Cardiac muscle cell (in vitro differentiated cells and primary cell): ENCODE results near the gene ZNF787. TPM values are rescaled to one million over a fixed set of nuclear protein-coding genes. Genes with fewer than 3 reads are reported as not detected.
A peak's percentile ranks its signal among the peaks of the same experiment; 100 is the strongest.

Source experiments
- DNase-seq, 2 donors: peaks; one replicate each; pipeline versions ENCODE4 v3.0.0 to v3.0.0-alpha.2; 2010 to 2017; ENCODE audit warnings: low read depth in 1 of 2, low spot score in 1 of 2
- H3K27ac ChIP-seq: fragments of 200-600 bp; sonication (generic); 2 replicates; pipeline ENCODE4 v1.5.1; 2016
- H3K27me3 ChIP-seq: fragments of 200-600 bp; sonication (generic); 2 replicates; pipeline ENCODE4 v1.6.0; 2016; ENCODE audit warnings: control low read depth
- H3K36me3 ChIP-seq: fragments of 200-600 bp; sonication (generic); 2 replicates; pipeline ENCODE4 v1.5.1; 2016; ENCODE audit warnings: control low read depth
- H3K4me1 ChIP-seq: fragments of 200-600 bp; sonication (generic); 2 replicates; pipeline ENCODE4 v1.8.1; 2017; ENCODE audit warnings: low read depth, mild to moderate bottlenecking, mixed run types
- H3K4me3 ChIP-seq: fragments of 200-600 bp; sonication (generic); 2 replicates; pipeline ENCODE4 v1.5.1; 2016; ENCODE audit warnings: mild to moderate bottlenecking
- H3K9me3 ChIP-seq: fragments of 200-600 bp; sonication (generic); 2 replicates; pipeline ENCODE4 v1.5.1; 2017; ENCODE audit warnings: low read depth, mild to moderate bottlenecking, control low read depth
- polyA plus RNA-seq: library from polyadenylated mRNA; unstranded; fragments of >200 nt; fragmentation: Nextera tagmentation; extraction: Ambion mirVana; gene quantifications from 2 replicates; pipeline ENCODE4 v1.2.1, GENCODE V29; 2016
- total RNA-seq: library from RNA; depleted of rRNA; stranded (reverse); fragments of >200 nt; gene quantifications from 2 replicates; pipeline ENCODE4 v1.2.3, GENCODE V29; 2016
- TF ChIP-seq, protein P1 (sequence below): IDR thresholded peaks from 2 replicates; pipeline ENCODE4 v1.5.1; 2012; ENCODE audit warnings: low read depth, mild to moderate bottlenecking, low read length

Gene ZNF787
- total and polyA plus RNA-seq, 2 experiments from 2014 or later = 29.2 to 45.5 TPM

DNA sequence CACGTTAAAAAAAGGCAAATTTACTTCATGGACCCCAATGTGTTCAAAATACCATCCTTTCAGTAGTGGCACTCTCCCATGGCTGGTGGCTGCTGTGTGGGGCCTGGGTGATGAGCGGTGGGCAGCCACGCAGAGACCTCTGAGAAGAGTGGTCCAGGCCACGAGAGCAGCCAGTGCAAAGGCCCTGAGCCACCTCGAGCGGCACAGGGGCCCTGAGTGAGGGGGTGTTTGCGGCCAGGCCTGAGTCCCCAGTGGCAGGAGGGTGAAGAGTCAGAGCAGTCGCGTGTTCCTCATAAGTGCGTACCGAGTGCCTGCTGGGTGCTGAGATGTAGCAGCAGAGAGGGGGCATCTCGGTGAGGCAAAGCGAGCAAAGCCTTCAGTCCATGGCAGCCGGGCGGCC is 27.0 kb upstream of the ZNF787 start:
- no peak for DNase-seq
- TF ChIP-seq, protein P1, sequence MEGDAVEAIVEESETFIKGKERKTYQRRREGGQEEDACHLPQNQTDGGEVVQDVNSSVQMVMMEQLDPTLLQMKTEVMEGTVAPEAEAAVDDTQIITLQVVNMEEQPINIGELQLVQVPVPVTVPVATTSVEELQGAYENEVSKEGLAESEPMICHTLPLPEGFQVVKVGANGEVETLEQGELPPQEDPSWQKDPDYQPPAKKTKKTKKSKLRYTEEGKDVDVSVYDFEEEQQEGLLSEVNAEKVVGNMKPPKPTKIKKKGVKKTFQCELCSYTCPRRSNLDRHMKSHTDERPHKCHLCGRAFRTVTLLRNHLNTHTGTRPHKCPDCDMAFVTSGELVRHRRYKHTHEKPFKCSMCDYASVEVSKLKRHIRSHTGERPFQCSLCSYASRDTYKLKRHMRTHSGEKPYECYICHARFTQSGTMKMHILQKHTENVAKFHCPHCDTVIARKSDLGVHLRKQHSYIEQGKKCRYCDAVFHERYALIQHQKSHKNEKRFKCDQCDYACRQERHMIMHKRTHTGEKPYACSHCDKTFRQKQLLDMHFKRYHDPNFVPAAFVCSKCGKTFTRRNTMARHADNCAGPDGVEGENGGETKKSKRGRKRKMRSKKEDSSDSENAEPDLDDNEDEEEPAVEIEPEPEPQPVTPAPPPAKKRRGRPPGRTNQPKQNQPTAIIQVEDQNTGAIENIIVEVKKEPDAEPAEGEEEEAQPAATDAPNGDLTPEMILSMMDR = no peak
- Histone ChIP-seq H3K27me3 (no peaks in the 10 kb centered on the region), H3K4me1 (no peaks in the 10 kb centered on the region), H3K4me3 (no peak overlapping the region), H3K36me3 (peaks cover 6% of the 10 kb centered on the region), H3K27ac (no peak overlapping the region), H3K9me3 (no peaks in the 10 kb centered on the region)

DNA sequence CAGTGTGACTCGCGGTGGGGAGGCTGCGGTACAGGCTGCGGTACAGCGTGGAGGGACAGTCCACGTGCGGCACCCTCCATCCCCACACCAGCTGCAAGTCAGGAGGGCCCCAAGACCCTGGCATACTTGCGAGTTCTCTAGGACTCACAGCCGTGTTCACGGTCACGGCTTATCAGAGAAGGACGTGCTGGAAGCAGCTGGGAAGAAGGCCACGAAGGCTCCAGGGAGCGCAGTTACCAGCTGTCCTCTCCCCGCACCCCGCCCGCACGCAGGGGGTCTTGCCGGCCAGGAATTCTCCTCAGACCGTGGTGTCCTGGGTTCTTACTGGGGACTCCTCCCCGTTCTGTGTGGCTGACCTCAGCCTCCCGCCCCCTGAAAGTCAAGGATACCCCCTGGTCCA is 26.2 kb upstream of the ZNF787 start:
- Histone ChIP-seq H3K4me1 (no peaks in the 10 kb centered on the region), H3K36me3 (peaks cover 6% of the 10 kb centered on the region), H3K27ac (no peak overlapping the region), H3K4me3 (no peak overlapping the region), H3K9me3 (no peaks in the 10 kb centered on the region), H3K27me3 (no peaks in the 10 kb centered on the region)
- no peak for DNase-seq
- TF ChIP-seq, protein P1 = no peak

DNA sequence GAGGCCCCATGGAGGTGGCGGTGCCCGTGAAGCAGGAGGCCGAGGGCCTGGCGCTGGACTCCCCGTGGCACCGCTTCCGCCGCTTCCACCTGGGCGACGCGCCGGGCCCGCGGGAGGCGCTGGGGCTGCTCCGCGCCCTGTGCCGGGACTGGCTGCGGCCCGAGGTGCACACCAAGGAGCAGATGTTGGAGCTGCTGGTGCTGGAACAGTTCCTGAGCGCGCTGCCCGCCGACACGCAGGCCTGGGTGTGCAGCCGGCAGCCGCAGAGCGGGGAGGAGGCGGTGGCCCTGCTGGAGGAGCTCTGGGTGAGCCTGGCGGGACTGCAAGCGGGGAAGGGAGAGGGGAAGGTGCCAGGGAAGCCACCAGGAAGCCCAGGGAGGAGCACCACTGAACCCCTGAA is 25.8 kb upstream of the ZNF787 start:
- no peaks in the 10 kb centered on the region for H3K4me1 ChIP-seq
- H3K27me3 ChIP-seq = no peaks in the 10 kb centered on the region
- no peak overlapping the region for H3K4me3 ChIP-seq
- no peak overlapping the region for H3K27ac ChIP-seq
- H3K36me3 ChIP-seq = peaks cover 6% of the 10 kb centered on the region
- no peaks in the 10 kb centered on the region for H3K9me3 ChIP-seq
- TF ChIP-seq, protein P1 = no peak
- DNase-seq = no peak

DNA sequence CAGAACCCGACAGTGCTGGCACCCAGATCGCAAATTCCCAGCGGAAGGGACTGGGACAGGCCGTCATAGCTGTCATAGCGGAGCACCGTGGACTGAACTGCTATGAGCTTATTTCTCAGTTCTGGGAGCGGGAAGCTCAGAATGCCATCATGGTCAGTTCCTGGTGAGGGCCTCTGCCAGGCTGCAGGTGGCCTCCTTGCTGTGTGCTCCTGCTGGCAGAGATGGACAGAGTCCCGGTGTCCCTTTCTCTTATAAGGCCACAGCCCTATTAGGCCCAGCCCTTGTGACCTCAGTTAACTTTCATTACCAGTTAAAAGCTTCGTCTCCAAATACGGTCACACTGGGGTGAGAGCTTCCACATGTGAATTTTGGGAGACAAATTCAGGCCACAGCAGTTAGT is 24.6 kb upstream of the ZNF787 start:
- Histone ChIP-seq H3K4me3 (no peak overlapping the region), H3K27ac (no peak overlapping the region), H3K36me3 (peaks cover 6% of the 10 kb centered on the region), H3K9me3 (no peaks in the 10 kb centered on the region), H3K4me1 (no peaks in the 10 kb centered on the region), H3K27me3 (no peaks in the 10 kb centered on the region)
- no peak for DNase-seq
- TF ChIP-seq, protein P1 = no peak

GRCh38 chr19:56144831-56145230 is 23.7 kb upstream of the ZNF787 start:
- peaks cover 6% of the 10 kb centered on the region for H3K36me3 ChIP-seq
- H3K9me3 ChIP-seq = no peaks in the 10 kb centered on the region
- TF ChIP-seq, protein P1 = no peak
- H3K27ac ChIP-seq = peak overlapping the region; percentile 58
- H3K27me3 ChIP-seq = no peaks in the 10 kb centered on the region
- peaks cover 3% of the 10 kb centered on the region for H3K4me1 ChIP-seq
- no peak overlapping the region for H3K4me3 ChIP-seq
- no peak for DNase-seq

DNA sequence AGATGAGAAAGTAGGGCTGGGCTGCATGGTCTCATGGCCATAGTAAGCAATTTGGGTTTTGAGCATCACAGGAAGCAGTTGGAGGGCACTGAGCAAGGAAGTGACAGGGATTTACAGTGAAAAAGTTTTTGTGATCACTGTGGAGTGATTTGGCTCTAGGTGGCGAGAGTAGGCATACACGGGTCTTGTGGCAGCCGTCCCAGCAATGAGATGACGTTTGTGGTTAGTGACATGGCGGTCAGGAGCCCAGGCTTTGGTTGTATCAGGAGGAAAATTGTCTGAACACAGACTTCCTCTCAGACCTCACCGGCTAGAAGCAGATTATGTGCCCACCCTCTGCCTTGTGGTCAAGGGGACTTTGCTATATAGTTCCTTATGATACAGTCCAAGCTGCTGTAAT is 23.3 kb upstream of the ZNF787 start:
- H3K4me1 ChIP-seq = peaks cover 4% of the 10 kb centered on the region
- H3K27ac ChIP-seq = peak overlapping the region; percentile 58
- no peak overlapping the region for H3K4me3 ChIP-seq
- TF ChIP-seq, protein P1 = no peak
- peaks cover 6% of the 10 kb centered on the region for H3K36me3 ChIP-seq
- H3K27me3 ChIP-seq = no peaks in the 10 kb centered on the region
- no peaks in the 10 kb centered on the region for H3K9me3 ChIP-seq
- no peak for DNase-seq
